Body of pancreas (tissue), 4 donors: Measurements from ENCODE around the gene OSTF1. TPM values are rescaled to one million over a fixed set of nuclear protein-coding genes. Genes with fewer than 3 reads are reported as not detected.

Experiments
- ATAC-seq: fragments of 150-250 bp; one replicate; pipeline ENCODE4 v1.9.1; 2016
- DNase-seq, 4 donors: peaks; one replicate each; pipeline ENCODE4 v3.0.0-alpha.2; 2019
- H3K27ac ChIP-seq, 4 donors: fragments of 200-600 bp; sonication (generic); 1 replicate in 3 of 4; 2 replicates in 1 of 4; pipeline versions ENCODE4 v1.5.1 to v1.6.1; 2016 to 2019; ENCODE audit warnings: mild to moderate bottlenecking in 1 of 4, mixed read lengths in 1 of 4, moderate library complexity in 1 of 4
- H3K27me3 ChIP-seq, 2 donors: fragments of 200-600 bp; sonication (generic); one replicate each; pipeline ENCODE4 v1.6.0; 2016; ENCODE audit warnings: mild to moderate bottlenecking in 1 of 2
- H3K36me3 ChIP-seq, 2 donors: fragments of 200-600 bp; sonication (generic); replicated peaks in 1 of 2; 2 replicates each; pipeline ENCODE4 v1.5.1; 2016; ENCODE audit warnings: low read depth in 2 of 2; ENCODE audit not compliant: insufficient read depth in 1 of 2
- H3K4me1 ChIP-seq: fragments of 200-600 bp; sonication (generic); one replicate; pipeline ENCODE4 v1.6.0; 2016
- H3K4me3 ChIP-seq, 2 donors: fragments of 200-600 bp; sonication (generic); 1 replicate in 1 of 2; 2 replicates in 1 of 2; pipeline ENCODE4 v1.5.1; 2016 to 2019
- H3K9me3 ChIP-seq, 3 donors: fragments of 200-600 bp; sonication (generic); 1 replicate in 2 of 3; 2 replicates in 1 of 3; pipeline ENCODE4 v1.5.1; 2016
- POLR2A ChIP-seq, 3 donors: fragments of 450-650 bp; IDR thresholded peaks; one replicate each; pipeline ENCODE4 v1.6.1; 2016; ENCODE audit warnings: antibody characterized with exemption in 3 of 3, mild to moderate bottlenecking in 2 of 3
- WGBS, 2 donors: methylation state at CpG; one replicate each; pipeline ENCODE4 v1.1.5; 2017; 5-methylcytosine and 5-hydroxymethylcytosine counted together
- intact Hi-C: fragments of 100-400 bp; cut with DNase I; formaldehyde crosslinking; loops from one replicate; pipeline ENCODE4 v1.15.1; 2023
- total RNA-seq, 2 donors: library from RNA; depleted of rRNA; stranded (reverse); fragments of >200 nt; gene quantifications; one replicate each; pipeline ENCODE4 v1.1.0, GENCODE V29; 2016
- TF ChIP-seq, protein P1 (sequence below), 7 experiments: fragments of 450-650 bp in 4 of 7; fragments of 200-600 bp in 3 of 7; sonication (generic) in 3 of 7; IDR thresholded peaks; one replicate each; pipeline ENCODE4 v1.5.1; 2016 to 2019; ENCODE audit warnings: antibody characterized with exemption in 7 of 7

The OSTF1 gene
- total RNA-seq, 2 donors from 2014 or later: 10.4 to 12.9 TPM

DNA sequence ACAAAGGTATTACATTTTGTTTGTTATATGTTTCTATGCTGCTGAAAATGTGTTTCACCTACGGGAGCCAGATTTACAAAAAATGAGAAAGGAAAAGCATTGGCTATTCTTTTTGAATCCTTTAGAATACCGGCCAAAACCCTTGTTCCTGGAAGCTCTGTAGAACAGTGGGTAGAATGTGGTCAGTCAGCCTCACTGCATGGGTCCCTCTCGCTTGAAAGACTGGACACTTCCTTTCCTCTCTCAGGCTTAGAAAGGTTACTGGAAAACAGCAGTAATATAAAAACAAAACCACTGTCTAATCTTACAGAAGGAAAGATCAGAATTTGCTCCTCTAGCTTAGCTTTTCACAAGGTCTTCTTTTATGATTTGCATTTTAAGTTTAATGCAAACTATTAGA, 45.1 kb downstream of the OSTF1 start:
- TF ChIP-seq, protein P1, sequence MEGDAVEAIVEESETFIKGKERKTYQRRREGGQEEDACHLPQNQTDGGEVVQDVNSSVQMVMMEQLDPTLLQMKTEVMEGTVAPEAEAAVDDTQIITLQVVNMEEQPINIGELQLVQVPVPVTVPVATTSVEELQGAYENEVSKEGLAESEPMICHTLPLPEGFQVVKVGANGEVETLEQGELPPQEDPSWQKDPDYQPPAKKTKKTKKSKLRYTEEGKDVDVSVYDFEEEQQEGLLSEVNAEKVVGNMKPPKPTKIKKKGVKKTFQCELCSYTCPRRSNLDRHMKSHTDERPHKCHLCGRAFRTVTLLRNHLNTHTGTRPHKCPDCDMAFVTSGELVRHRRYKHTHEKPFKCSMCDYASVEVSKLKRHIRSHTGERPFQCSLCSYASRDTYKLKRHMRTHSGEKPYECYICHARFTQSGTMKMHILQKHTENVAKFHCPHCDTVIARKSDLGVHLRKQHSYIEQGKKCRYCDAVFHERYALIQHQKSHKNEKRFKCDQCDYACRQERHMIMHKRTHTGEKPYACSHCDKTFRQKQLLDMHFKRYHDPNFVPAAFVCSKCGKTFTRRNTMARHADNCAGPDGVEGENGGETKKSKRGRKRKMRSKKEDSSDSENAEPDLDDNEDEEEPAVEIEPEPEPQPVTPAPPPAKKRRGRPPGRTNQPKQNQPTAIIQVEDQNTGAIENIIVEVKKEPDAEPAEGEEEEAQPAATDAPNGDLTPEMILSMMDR (IDR thresholded peaks at IDR 0.05): no peak
- no peak for TF ChIP-seq POLR2A (IDR thresholded peaks at IDR 0.05)
- DNase-seq: no peak
- H3K9me3 ChIP-seq: no peaks in the 10 kb centered on the region
- H3K27ac ChIP-seq: no peak overlapping the region
- ATAC-seq: no peak
- H3K27me3 ChIP-seq: no peaks in the 10 kb centered on the region
- 88 to 91% methylated on average over 3 of the region's 3 CpGs for WGBS, 2 donors
- H3K36me3 ChIP-seq: peaks cover 5 to 11% of the 10 kb centered on the region in 2 donors
- intact Hi-C loops: no loop called here
- no peak overlapping the region for H3K4me3 ChIP-seq
- H3K4me1 ChIP-seq: no peaks in the 10 kb centered on the region

DNA sequence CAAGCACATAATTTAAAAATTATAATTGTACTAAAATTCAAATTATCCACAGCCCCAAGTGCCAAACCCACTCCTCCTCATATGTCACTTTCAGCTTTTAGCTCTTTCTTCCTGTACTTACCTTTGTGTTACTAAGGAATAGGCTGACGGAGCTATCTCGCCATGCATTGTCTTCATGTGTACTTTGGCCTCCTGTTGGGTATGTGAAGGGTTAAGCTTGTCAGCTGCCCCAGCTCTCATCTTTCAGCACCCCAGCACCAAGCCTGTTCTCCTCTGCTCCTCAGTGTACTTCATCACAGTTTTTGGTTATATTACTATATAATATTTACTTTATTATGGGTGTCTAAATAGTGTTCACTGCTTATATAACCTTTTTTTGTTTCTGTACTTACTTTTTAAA, 46.2 kb downstream of the OSTF1 start:
- WGBS, 2 donors: 95 to 98% methylated on average over 2 of the region's 2 CpGs
- Histone ChIP-seq H3K27ac (no peak overlapping the region), H3K9me3 (no peaks in the 10 kb centered on the region), H3K4me1 (no peaks in the 10 kb centered on the region), H3K27me3 (no peaks in the 10 kb centered on the region), H3K4me3 (no peak overlapping the region), H3K36me3 (peaks cover 5 to 11% of the 10 kb centered on the region in 2 donors)
- intact Hi-C loops: no loop called here
- no peak for TF ChIP-seq POLR2A (IDR thresholded peaks at IDR 0.05)
- TF ChIP-seq, protein P1 (IDR thresholded peaks at IDR 0.05): no peak
- DNase-seq (no peak), ATAC-seq (no peak)

DNA sequence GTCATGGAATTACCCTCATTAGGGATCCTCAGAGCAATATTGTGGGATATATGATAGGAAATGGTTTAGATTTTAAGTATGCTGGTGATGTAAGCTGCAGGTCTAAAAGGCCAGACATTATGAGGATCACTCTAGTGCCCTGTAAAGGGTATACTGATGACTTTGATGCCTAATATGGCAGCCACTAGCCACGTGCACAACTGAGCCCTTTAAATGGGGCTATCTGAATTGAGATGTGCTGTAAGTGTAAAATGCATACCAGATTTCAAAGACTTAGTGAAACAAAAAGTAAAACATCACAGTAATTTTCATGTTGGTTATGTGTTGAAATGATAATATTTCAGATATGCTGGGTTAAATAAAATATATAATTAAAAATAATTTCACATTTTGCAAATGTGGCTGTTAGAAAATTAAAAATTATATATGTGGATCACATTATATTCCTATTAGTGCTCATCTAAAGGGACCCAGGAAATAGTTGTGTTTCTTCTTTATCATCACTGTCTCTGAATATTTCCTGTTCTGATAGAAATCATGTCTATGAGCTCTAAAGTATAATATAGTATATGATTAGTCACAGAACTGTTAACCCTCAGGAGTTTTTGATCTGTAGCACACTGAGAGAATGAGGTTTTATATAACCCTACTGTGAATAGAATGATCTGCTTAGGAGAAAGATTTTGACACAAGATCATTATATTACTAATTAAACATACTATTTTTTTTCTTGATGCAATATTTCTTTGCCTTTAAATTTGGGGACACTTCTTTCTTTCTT, 50.1 kb downstream of the OSTF1 start:
- TF ChIP-seq POLR2A (IDR thresholded peaks at IDR 0.05): no peak
- TF ChIP-seq, protein P1 (IDR thresholded peaks at IDR 0.05): no peak
- ATAC-seq (no peak), DNase-seq (no peak)
- no peak overlapping the region for H3K27ac ChIP-seq
- H3K9me3 ChIP-seq: no peaks in the 10 kb centered on the region
- intact Hi-C loops: no loop called here
- H3K36me3 ChIP-seq: peaks cover 5 to 15% of the 10 kb centered on the region in 2 donors
- H3K4me1 ChIP-seq: no peaks in the 10 kb centered on the region
- H3K27me3 ChIP-seq: no peaks in the 10 kb centered on the region
- no peak overlapping the region for H3K4me3 ChIP-seq
- 69 to 77% methylated on average over 1 of the region's 1 CpG for WGBS, 2 donors

DNA sequence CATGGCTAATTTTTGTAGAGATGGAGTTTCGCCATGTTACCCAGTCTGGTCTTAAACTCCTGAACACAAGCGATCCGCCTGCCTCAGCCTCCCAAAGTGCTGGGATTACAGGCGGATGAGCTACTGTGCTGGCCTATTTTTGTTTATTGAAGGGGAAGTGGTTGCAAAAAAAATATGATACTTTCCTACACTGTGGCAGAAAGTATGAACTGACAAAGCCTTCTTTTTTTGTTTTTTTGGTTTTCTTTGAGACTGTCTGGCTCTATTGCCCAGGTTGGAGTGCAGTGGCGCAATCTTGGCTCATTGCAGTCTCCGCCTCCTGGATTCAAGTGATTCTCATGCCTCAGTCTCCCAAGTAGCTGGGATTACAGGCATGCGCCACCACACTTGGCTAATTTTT, 50.9 kb downstream of the OSTF1 start:
- intact Hi-C loops: no loop called here
- no peaks in the 10 kb centered on the region for H3K27me3 ChIP-seq
- no peaks in the 10 kb centered on the region for H3K9me3 ChIP-seq
- H3K36me3 ChIP-seq: peaks cover 5 to 15% of the 10 kb centered on the region in 2 donors
- DNase-seq (no peak), ATAC-seq (no peak)
- no peak overlapping the region for H3K4me3 ChIP-seq
- TF ChIP-seq, protein P1 (IDR thresholded peaks at IDR 0.05): no peak
- no peak for TF ChIP-seq POLR2A (IDR thresholded peaks at IDR 0.05)
- 78 to 81% methylated on average over 7 of the region's 7 CpGs for WGBS, 2 donors
- no peak overlapping the region for H3K27ac ChIP-seq
- no peaks in the 10 kb centered on the region for H3K4me1 ChIP-seq

DNA sequence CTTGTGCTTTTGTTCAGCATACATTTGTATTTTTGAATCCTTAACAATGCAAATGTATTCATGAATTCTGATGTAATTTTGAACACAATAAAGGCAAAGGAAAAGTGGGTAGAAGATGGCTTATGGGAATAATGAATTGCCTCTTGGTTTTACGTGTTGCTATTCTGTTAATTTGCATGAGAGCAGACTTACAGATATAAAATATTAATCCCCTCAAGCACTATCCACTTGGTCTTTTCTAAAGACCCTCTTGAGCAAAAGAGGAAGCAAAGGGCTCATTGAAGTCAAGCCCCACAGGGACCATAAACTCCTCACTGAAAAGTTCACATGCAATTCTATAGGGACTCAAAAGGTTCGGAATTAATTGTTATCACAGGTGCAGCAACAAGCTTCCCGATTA, 51.9 kb downstream of the OSTF1 start:
- TF ChIP-seq, protein P1 (IDR thresholded peaks at IDR 0.05): no peak
- TF ChIP-seq POLR2A (IDR thresholded peaks at IDR 0.05): no peak
- no peaks in the 10 kb centered on the region for H3K27me3 ChIP-seq
- intact Hi-C loops: no loop called here
- H3K4me1 ChIP-seq: no peaks in the 10 kb centered on the region
- no peak overlapping the region for H3K4me3 ChIP-seq
- peaks cover 5 to 15% of the 10 kb centered on the region in 2 donors for H3K36me3 ChIP-seq
- DNase-seq (no peak), ATAC-seq (no peak)
- WGBS, 2 donors: 88 to 94% methylated on average over 3 of the region's 3 CpGs
- H3K9me3 ChIP-seq: no peaks in the 10 kb centered on the region
- no peak overlapping the region for H3K27ac ChIP-seq
